Liver (tissue), 3 donors: ENCODE measurements around the gene MEF2A.

ENCODE experiments used
- GABPA ChIP-seq, 2 donors: IDR thresholded peaks in 1 of 2; conservative IDR thresholded peaks in 1 of 2; 2 replicates each; pipeline ENCODE4 v1.6.1; 2016; ENCODE audit warnings: antibody characterized with exemption in 2 of 2, mild to moderate bottlenecking in 1 of 2, moderate library complexity in 1 of 2
- JUND ChIP-seq, 2 donors: IDR thresholded peaks; 2 replicates each; pipeline ENCODE4 v1.6.1; 2016; ENCODE audit warnings: antibody characterized with exemption in 2 of 2
- MAX ChIP-seq: IDR thresholded peaks from 2 replicates; pipeline ENCODE4 v1.6.1; 2016; ENCODE audit warnings: antibody characterized with exemption
- RXRA ChIP-seq, 2 donors: IDR thresholded peaks; 2 replicates each; pipeline ENCODE4 v1.6.1; 2017 to 2018; ENCODE audit warnings: antibody characterized with exemption in 2 of 2, mild to moderate bottlenecking in 1 of 2
- SP1 ChIP-seq: IDR thresholded peaks from 2 replicates; pipeline ENCODE4 v1.6.1; 2018; ENCODE audit warnings: antibody characterized with exemption, mild to moderate bottlenecking
- TAF1 ChIP-seq: conservative IDR thresholded peaks from 2 replicates; pipeline ENCODE4 v1.6.1; 2016; ENCODE audit warnings: antibody characterized with exemption, mild to moderate bottlenecking
- ZBTB33 ChIP-seq: IDR thresholded peaks from 2 replicates; pipeline ENCODE4 v1.6.1; 2016; ENCODE audit warnings: antibody characterized with exemption
- TF ChIP-seq, protein P1 (sequence below): fragments of 150-350 bp; IDR thresholded peaks from 2 replicates; pipeline ENCODE4 v1.5.1; 2017; ENCODE audit warnings: improper control_type of control experiment, low read depth, low read length; ENCODE audit not compliant: missing input control
- donor health status: healthy.
- donor health status: healthy.

DNA sequence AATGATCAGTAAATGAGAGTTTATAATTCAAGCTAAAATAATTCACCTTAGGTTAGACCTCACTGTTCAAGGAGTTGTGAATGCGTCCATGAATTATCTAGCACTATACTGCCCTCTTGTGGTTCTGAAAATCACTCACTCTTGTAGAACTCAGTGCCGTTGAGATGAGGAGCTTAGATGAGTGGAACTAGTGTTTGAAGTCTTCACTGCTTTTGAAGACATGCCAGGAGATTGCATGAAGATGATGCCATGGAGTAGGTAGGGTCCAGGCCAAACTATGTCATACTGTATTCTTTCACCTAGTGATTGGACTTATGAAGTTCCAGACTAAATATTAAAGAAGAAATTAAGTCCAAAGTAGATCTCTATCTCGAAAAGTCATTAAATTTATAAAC is 138.7 kb downstream of the MEF2A start:
- no peak for TF ChIP-seq TAF1
- TF ChIP-seq, protein P1, sequence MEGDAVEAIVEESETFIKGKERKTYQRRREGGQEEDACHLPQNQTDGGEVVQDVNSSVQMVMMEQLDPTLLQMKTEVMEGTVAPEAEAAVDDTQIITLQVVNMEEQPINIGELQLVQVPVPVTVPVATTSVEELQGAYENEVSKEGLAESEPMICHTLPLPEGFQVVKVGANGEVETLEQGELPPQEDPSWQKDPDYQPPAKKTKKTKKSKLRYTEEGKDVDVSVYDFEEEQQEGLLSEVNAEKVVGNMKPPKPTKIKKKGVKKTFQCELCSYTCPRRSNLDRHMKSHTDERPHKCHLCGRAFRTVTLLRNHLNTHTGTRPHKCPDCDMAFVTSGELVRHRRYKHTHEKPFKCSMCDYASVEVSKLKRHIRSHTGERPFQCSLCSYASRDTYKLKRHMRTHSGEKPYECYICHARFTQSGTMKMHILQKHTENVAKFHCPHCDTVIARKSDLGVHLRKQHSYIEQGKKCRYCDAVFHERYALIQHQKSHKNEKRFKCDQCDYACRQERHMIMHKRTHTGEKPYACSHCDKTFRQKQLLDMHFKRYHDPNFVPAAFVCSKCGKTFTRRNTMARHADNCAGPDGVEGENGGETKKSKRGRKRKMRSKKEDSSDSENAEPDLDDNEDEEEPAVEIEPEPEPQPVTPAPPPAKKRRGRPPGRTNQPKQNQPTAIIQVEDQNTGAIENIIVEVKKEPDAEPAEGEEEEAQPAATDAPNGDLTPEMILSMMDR = peak; percentile 79
- TF ChIP-seq MAX = no peak
- TF ChIP-seq GABPA (IDR thresholded peaks at IDR 0.05 in 1 of 2, conservative IDR thresholded peaks at IDR 0.05 in 1 of 2) = no peak
- TF ChIP-seq JUND (IDR thresholded peaks at IDR 0.05) = no peak
- TF ChIP-seq SP1 = no peak
- TF ChIP-seq ZBTB33 = no peak
- TF ChIP-seq RXRA (IDR thresholded peaks at IDR 0.05) = no peak
